Rectal smooth muscle tissue (tissue), 1 donor: Measurements from ENCODE around the gene PEF1.
A peak's percentile ranks its signal among the peaks of the same experiment; 100 is the strongest.

ENCODE experiments used
- H3K27ac ChIP-seq: one replicate; pipeline ENCODE4 v1.7.0; 2013; ENCODE audit warnings: low read depth, low read length, inconsistent platforms
- H3K27me3 ChIP-seq: one replicate; pipeline ENCODE4 v1.7.0; 2013; ENCODE audit warnings: low read length; ENCODE audit not compliant: control insufficient read depth, insufficient read depth
- H3K36me3 ChIP-seq: one replicate; pipeline ENCODE4 v1.7.0; 2013; ENCODE audit warnings: low read length; ENCODE audit not compliant: control insufficient read depth, insufficient read depth
- H3K4me1 ChIP-seq: one replicate; pipeline ENCODE4 v1.7.0; 2013; ENCODE audit warnings: low read length; ENCODE audit not compliant: control insufficient read depth, insufficient read depth
- H3K4me3 ChIP-seq: one replicate; pipeline ENCODE4 v1.7.0; 2013; ENCODE audit warnings: low read length
- H3K9ac ChIP-seq: one replicate; pipeline ENCODE4 v1.7.0; 2013; ENCODE audit warnings: low read length

PEF1 gene

DNA sequence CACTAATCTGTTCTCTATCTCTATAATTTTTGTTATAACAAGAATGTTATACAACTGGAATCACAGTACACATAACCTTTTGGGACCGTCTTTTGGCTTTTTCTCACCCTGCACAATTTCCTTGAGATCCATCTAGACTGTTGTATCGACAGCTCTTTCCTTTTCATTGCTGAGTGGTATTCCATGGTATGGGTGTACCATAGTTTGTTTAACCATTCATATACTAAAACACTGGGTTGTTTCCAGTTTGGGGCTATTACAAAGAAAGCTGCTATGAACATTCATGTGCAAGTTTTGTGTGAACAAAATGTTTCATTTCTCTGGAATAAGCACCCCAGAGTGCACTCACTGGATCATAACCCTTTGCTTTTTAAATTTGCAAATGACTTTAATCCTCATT is 42.6 kb downstream of the PEF1 start:
- Histone ChIP-seq H3K4me1 (no peaks in the 10 kb centered on the region), H3K9ac (no peak overlapping the region), H3K27me3 (no peaks in the 10 kb centered on the region), H3K36me3 (no peaks in the 10 kb centered on the region), H3K27ac (no peak overlapping the region), H3K4me3 (no peak overlapping the region)

DNA sequence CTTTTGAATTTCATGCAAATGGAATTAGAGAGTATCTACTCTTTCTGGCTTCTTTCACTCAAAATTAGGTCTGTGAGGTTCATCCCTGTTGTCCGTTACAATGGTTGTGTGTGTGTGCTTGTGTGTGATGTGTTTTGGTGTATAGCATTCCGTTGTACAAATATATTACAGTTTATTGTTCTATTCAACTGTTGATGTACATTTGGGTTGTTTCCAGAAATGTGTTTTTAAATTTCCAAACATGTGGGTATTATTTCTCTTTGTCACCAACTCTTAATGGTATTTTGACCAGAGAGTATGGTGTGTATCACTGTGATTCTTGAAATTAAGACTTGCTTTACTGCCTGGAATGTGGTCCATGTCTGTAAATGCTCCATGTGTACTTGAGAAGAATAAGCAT is 44.0 kb downstream of the PEF1 start:
- no peaks in the 10 kb centered on the region for H3K4me1 ChIP-seq

DNA sequence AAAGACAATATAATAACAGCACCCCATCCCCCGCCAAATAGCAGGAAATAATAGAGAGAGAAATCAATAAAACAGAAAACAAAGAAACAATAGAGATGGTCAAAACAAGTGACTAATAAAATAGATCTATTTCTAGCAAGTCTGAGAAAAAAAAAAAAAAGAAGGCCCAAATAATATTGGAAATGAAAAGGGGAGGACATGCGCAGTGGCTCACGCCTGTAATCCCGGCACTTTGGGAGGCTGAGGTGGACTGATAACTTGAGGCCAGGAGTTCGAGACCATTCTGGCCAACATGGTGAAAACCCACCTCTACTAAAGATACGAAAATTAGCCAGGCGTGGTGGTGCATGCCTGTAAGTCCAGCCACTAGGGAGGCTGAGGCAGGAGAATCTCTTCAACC is 45.7 kb downstream of the PEF1 start:
- no peaks in the 10 kb centered on the region for H3K4me1 ChIP-seq

More for the DNA sequence above, 44.0 kb downstream of the PEF1 start:
- Histone ChIP-seq H3K9ac (no peak overlapping the region), H3K27ac (no peak overlapping the region), H3K4me3 (no peak overlapping the region), H3K27me3 (no peaks in the 10 kb centered on the region), H3K36me3 (no peaks in the 10 kb centered on the region)

DNA sequence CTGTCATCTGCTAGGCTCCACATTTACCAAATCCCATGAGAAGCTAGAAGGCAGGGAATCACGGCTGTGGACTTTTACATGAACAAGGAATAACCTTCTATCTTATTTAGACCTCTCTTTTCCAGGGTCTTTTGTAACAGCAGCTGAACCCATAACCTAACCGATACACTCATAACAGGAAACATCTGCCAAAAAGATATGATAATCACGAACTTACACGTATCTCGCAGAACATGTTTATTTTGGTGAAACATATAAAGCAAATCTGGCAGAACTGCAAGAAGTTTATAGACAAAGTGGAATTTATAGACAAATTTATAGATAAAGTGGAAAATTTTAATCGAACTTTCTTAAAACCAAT is 48.0 kb downstream of the PEF1 start:
- Histone ChIP-seq H3K36me3 (no peaks in the 10 kb centered on the region), H3K4me1 (no peaks in the 10 kb centered on the region), H3K27me3 (no peaks in the 10 kb centered on the region), H3K9ac (no peak overlapping the region), H3K4me3 (no peak overlapping the region), H3K27ac (no peak overlapping the region)

More for the DNA sequence above, 45.7 kb downstream of the PEF1 start:
- Histone ChIP-seq H3K27ac (no peak overlapping the region), H3K27me3 (no peaks in the 10 kb centered on the region), H3K36me3 (no peaks in the 10 kb centered on the region), H3K4me3 (no peak overlapping the region), H3K9ac (no peak overlapping the region)

DNA sequence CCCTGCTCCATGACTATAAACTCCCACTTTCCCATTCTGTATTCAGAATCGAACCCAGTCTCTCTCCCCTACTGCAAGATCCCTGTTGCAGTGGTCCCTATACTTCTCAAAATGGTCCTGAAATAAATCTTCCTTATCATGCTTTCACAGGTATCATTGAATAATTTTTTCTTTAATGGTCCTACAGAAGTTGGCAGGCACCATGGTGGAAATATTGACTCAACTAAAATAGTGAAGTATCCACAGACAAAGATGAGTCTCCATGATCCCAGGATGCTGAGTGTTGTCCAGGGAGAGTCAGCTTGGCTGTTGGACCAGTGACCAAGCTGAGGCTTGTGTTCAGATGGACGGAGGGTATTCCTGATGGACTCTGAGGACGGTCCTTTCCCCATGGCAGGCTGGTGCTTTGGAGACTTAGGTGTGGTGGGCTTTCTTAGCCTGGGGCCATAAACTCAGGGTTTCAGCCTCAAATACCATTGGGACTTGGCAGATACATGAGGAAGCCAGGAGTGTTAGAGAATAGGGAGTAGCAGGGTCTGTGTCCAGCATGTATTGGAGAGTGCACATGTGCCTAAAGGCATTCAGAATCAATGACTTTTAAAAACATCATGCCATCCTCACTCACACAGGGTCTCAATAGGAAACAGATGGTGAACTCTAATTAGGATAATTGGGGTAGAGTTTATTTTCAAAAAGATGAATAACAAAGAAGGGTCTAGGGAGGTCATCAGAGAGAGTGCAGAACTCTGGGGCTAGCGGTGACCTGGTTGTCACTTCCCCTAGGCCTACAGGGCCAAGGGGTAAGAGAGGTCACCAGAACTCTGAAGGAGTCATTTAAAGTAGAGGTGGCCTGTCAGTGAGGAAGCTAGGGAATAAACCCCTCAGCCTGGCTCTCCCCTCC is 48.6 kb downstream of the PEF1 start:
- Histone ChIP-seq H3K4me1 (no peaks in the 10 kb centered on the region), H3K36me3 (no peaks in the 10 kb centered on the region), H3K4me3 (no peak overlapping the region), H3K27me3 (no peaks in the 10 kb centered on the region), H3K27ac (no peak overlapping the region), H3K9ac (no peak overlapping the region)

DNA sequence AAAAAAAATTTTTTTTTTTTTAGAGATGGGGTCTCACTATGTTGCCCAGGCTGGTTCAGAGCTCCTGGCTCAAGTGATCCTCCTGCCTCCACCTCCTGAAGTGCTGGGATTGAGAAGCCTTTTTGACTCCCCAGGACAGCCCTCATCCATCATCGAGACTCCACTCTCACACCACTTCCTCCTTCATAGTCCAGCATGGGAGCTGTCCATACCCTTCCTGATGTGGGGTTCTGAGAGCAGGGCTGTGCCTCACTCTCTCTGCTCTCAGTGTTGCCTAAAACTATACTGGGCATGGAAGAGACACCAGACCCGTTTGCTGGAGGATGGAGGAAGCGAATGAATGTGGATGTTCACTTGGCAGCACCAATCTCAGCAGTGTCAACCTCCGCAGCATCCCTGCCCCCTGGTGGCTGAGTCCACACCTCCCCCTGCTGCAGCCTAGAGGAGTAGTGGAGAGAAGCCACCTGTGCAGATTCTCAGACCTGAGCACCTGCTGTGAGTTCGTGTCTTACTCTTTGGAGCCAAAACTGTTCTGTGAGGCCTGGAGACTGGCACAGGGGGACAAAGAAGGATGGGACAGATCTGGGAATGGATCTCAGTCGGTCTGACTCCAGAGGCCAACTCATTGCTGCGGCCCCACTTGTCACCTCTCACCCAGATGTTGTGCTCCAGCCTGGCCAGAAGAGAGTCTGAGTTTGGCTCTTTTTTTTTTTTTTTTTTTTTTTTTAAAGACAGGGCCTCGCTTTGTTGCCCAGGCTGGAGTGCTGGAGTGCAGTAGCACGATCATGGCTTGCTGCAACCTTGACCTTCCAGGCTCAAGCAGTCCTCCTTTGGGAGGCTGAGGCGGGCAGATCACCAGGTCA is 50.7 kb downstream of the PEF1 start:
- no peak overlapping the region for H3K9ac ChIP-seq
- no peaks in the 10 kb centered on the region for H3K36me3 ChIP-seq

GRCh38 chr1:31593136-31593665 is 51.5 kb downstream of the PEF1 start:
- Histone ChIP-seq H3K27ac (no peak overlapping the region), H3K36me3 (no peaks in the 10 kb centered on the region), H3K27me3 (no peaks in the 10 kb centered on the region), H3K9ac (no peak overlapping the region), H3K4me1 (peaks cover 3% of the 10 kb centered on the region), H3K4me3 (no peak overlapping the region)

More for the DNA sequence above, 50.7 kb downstream of the PEF1 start:
- H3K27me3 ChIP-seq = no peaks in the 10 kb centered on the region
- H3K27ac ChIP-seq = no peak overlapping the region
- no peak overlapping the region for H3K4me3 ChIP-seq
- no peaks in the 10 kb centered on the region for H3K4me1 ChIP-seq

DNA sequence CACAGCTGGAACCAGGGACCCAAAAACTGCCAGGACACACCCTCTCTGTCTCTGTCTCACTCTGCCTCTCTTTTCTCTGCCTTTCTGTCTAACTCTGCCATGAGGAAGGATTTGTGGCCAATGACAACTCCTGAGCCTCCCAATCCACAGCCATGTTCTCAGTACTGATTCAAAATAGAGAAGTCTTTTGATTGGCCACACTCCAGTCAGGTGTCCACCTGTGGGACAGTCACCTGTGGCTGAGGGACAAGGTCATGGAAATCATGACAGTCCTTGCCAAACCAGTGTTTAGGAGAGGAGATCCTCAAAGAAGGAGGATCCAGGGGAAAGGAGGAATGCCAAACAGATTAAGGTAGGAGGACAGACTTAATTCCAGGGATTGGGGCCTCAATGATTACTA is 52.5 kb downstream of the PEF1 start:
- H3K27me3 ChIP-seq = no peaks in the 10 kb centered on the region
- H3K4me3 ChIP-seq = peak overlapping the region; percentile 39
- H3K4me1 ChIP-seq = peaks cover 11% of the 10 kb centered on the region
- peak overlapping the region; percentile 70 for H3K27ac ChIP-seq
- H3K9ac ChIP-seq = no peak overlapping the region
- no peaks in the 10 kb centered on the region for H3K36me3 ChIP-seq

DNA sequence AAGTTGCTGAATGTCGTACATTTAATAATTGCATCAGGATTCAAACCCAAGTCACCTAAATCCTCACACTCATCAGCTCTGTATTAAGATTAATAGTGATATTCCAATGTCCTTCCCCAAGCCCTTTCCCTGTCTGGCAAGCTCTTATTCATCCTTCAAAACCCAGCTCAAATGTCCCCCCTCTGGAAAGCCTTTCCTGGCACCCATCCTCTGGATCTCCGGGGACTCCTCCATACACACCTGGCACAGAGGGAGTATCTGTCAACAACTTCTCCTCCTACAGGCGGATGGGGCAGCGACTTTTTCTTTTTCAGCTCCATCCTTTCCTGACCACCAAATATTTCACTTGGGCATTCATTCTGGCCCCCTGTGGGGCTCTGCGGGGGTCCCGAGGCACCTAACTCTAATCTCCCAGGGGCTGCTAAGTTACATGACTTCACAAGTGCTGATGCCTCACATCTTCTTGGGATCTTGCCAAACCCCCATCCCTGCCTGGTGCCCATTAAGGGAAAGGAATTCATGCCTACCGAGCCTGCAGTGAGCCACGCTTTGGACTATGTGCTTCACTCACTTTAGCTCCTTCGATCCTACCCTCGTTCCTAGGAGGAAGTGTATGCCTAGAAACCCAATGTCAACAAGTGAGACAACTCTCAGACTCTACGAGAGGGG is 53.1 kb downstream of the PEF1 start:
- peak overlapping the region; percentile 70 for H3K27ac ChIP-seq
- H3K27me3 ChIP-seq = no peaks in the 10 kb centered on the region
- peaks cover 11% of the 10 kb centered on the region for H3K4me1 ChIP-seq
- H3K9ac ChIP-seq = no peak overlapping the region
- no peaks in the 10 kb centered on the region for H3K36me3 ChIP-seq
- peak overlapping the region; percentile 39 for H3K4me3 ChIP-seq

DNA sequence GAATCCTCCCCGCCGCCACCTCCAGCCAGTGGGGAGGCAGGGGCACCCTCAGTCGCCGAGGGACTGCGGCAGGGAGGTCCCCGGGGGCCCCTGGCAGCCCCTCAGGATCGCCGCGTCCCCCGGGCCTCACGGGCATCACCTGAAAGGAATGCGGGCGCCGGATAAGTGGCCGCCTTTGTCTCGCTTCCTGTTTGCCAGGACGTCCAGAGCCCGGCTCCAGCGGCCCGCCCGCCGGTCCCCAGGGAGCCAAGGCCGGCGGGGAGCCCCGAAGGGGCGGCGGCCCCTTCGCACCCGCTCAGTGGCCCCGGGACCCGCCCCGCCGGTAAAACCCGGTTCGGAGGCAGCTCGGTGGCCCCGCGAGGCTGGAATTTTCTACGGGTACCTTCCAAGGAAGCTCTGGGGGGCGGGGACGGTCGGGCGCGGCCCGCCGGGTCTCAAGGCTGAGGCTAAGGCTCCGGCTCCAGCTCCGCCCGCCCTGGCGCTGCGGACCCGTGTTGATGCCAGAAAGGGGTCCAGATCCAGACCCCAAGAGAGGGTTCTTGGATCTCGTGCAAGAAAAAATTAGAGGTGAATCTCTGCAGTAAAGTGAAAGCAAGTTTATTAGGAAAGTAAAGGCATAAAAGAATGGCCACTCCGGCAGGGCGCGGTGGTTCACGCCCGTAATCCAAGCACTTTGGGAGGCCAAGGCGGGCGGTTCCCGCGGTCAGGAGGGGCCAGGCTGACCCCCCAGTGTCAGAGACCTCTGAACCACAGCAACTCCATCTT is 55.7 kb downstream of the PEF1 start:
- H3K9ac ChIP-seq = peak overlapping the region; percentile 4
- H3K36me3 ChIP-seq = no peaks in the 10 kb centered on the region
- H3K4me3 ChIP-seq = peak overlapping the region; percentile 54
- no peaks in the 10 kb centered on the region for H3K27me3 ChIP-seq
- peaks cover 23% of the 10 kb centered on the region for H3K4me1 ChIP-seq
- peak overlapping the region; percentile 97 for H3K27ac ChIP-seq

DNA sequence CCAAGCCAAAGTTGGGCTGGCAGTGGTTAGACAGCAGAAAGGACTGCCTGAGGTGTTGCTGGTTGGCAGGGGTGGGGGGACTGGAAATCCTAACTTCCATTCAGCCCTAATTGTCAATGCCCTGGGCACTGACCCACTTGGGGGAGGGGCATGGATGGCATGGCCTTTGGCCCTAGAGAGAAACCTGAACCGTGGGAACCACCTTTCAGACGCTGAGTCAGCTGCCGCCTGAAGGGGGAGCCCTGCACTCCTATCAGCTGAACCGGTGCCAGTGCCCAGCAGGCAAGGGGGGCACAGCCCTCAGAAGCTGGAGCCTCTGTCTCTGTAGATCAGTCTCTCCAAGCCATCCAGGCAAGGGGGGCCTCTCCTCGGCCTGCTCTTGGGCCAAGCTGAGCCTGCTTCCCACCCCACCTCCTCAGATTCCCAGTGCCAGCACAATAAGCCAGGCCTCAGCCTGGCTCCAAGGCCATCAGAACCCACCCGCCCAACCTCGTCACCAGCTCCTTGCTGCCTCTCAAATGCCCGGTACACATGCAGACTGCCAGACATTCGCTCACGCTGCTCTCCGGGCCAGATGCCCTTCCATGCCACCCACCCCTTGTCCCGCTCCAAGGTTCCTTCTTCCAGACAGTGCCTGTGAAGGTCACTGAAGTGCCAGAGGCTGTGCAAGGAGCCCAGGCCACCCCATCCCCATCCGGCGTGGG is 56.8 kb downstream of the PEF1 start:
- Histone ChIP-seq H3K27ac (peak overlapping the region; percentile 97), H3K27me3 (no peaks in the 10 kb centered on the region), H3K4me1 (peaks cover 34% of the 10 kb centered on the region), H3K9ac (no peak overlapping the region), H3K4me3 (peak overlapping the region; percentile 54), H3K36me3 (peaks cover 7% of the 10 kb centered on the region)
